HG02884 (cell line): ENCODE results near the gene RPL36A.

ENCODE experiments used
- ATAC-seq: cut with Tn5 transposase; IDR thresholded peaks from one replicate; pipeline ENCODE4 v1.9.1; 2021; ENCODE audit warnings: mild to moderate bottlenecking, moderate library complexity; ENCODE audit not compliant: unreplicated experiment

Gene RPL36A

DNA sequence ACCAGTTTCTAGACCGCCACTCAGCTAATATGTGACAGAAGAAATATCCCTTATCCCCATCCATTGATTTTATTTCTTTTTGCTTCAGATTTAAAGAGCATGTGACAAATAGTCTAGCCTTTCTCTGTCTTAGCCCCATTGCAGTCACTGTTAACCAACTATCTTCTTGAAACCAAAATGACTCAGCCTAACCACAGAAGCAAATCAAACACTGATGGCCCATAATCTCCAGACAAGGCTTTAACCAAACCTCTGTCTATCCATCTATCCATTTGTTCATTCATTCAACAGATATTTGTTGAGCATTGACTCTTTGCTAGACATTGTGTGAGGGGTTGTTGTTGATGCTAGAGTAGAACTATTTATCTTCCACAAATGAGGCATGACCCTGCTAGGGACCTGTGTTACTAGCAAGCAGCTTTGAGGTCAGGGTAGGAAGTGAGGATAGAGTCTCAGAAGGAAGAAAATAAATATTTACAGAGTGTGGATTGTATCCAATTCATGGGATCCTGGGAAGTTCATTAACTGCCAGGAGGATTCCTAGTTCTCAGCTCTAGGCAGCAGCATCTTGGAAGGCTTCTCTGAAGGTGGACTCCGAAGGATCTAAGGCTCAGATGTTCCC, 39.8 kb downstream of the RPL36A start:
- ATAC-seq, result peak; percentile 95

DNA sequence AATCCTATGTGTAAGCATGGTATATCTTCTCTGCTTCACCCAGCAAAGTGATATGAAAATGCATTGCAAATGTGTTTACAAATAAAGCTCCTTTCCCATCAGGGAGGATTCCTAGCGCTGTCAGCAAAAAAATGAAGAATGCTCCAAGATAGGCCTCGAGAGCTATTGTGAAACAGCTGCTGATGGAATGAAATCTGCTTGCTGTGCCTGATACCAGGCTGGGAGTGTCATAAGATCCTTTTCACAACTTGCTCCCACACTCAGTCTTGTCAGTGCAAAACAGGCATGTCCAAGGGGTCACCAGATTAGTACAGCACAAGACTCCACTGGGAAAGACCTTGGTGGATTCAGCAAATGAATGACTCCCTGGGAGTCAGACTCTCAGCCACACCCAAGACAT, 51.3 kb downstream of the RPL36A start:
- no peak for ATAC-seq
